ENCODE data around the gene GSTO2. TPM values are rescaled to one million over a fixed set of nuclear protein-coding genes. Genes with fewer than 3 reads are reported as not detected.

GSTO2 gene
- total RNA-seq, 2 experiments from 2014 or later: 0.77 to 1.2 TPM

- Mint-ChIP-seq H3K27ac (no peak overlapping the region), H3K36me3 (ENCODE audit: low read depth) (no peaks in the 10 kb centered on the region), H3K27me3 (peaks cover 22% of the 10 kb centered on the region), H3K4me1 (ENCODE audit: low read depth) (no peaks in the 10 kb centered on the region), H3K4me3 (no peak overlapping the region), H3K9me3 (no peaks in the 10 kb centered on the region)
- H3K36me3 ChIP-seq (ENCODE audit: insufficient read depth, low read length): no peaks in the 10 kb centered on the region
- H3K4me1 ChIP-seq (ENCODE audit: insufficient read depth, low read length): peaks cover 9% of the 10 kb centered on the region
- ChIA-PET CTCF (interaction anchor here (1.2 kb wide), 2 partner anchors 28 to 76 kb away, joined by 3 read pairs; partner anchors contain the start of gene CFAP58), POLR2A (interaction anchor here (0.9 kb wide), 1 partner anchor 9 kb away, joined by 4 read pairs; the partner anchor contains the start of gene GSTO2)
- no peak for ATAC-seq (ENCODE audit: poor library complexity)
- TF ChIP-seq, protein P1, sequence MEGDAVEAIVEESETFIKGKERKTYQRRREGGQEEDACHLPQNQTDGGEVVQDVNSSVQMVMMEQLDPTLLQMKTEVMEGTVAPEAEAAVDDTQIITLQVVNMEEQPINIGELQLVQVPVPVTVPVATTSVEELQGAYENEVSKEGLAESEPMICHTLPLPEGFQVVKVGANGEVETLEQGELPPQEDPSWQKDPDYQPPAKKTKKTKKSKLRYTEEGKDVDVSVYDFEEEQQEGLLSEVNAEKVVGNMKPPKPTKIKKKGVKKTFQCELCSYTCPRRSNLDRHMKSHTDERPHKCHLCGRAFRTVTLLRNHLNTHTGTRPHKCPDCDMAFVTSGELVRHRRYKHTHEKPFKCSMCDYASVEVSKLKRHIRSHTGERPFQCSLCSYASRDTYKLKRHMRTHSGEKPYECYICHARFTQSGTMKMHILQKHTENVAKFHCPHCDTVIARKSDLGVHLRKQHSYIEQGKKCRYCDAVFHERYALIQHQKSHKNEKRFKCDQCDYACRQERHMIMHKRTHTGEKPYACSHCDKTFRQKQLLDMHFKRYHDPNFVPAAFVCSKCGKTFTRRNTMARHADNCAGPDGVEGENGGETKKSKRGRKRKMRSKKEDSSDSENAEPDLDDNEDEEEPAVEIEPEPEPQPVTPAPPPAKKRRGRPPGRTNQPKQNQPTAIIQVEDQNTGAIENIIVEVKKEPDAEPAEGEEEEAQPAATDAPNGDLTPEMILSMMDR (IDR thresholded peaks at IDR 0.05): no peak
- no peak overlapping the region for H3K4me3 ChIP-seq (ENCODE audit: low read length)
- peaks cover 0 to 5% of the 10 kb centered on the region in 2 experiments for H3K9me3 ChIP-seq (ENCODE audit: control insufficient read depth in 1 of 2, insufficient read depth in 1 of 2, low read length in 2 of 2)
- no peak overlapping the region for H3K27ac ChIP-seq (ENCODE audit: low read depth in 1 of 2, low read length in 2 of 2)
- H3K27me3 ChIP-seq (ENCODE audit: control insufficient read depth in 1 of 2, insufficient read depth in 2 of 2, low read length in 2 of 2): peaks cover 7 to 12% of the 10 kb centered on the region in 2 experiments
- intact Hi-C loops (cut with DNase I, micrococcal nuclease): no loop called here
- DNase-seq: no peak
Measured at GRCh38 chr10:104277785-104278184, 8.8 kb downstream of the GSTO2 start.

DNA sequence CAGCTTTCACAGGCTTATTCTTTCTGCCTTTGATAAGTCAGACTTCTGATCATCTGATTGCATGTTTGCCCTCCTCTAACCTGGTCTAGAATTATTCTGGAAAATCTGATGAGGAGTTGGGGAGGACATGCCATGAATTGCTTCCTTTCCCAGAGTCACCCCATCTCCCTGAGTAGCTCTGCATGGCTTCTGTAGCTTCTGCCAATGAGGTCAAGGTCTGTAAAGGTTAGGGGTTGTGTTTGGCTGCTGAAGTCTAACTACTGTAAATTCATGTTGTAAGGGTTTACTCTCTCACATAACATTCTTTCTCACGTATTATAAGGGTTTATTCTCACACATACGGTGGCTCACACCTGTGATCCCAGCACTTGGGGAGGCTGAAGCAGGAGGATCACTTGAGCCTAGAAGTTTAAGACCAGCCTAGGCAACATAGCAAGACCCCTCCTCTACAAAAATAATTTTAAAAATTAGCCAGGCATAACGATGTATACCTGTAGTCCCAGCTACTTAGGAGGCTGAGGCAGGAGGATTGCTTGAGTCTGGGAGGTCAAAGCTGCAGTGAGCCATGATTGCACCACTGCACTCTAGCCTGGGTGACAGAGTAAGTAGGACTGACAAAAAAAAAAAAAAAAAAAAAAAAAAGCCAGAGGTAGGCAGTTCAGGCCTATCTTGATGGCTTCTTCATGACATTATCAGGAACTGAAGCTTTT lies 10.7 kb downstream of the GSTO2 start:
- Mint-ChIP-seq H3K27ac (no peak overlapping the region), H3K36me3 (ENCODE audit: low read depth) (no peaks in the 10 kb centered on the region), H3K27me3 (peaks cover 22% of the 10 kb centered on the region), H3K4me3 (no peak overlapping the region), H3K9me3 (no peaks in the 10 kb centered on the region), H3K4me1 (ENCODE audit: low read depth) (no peaks in the 10 kb centered on the region)
- Histone ChIP-seq H3K27me3 (ENCODE audit: control insufficient read depth in 1 of 2, insufficient read depth in 2 of 2, low read length in 2 of 2) (peaks cover 6 to 10% of the 10 kb centered on the region in 2 experiments), H3K4me3 (ENCODE audit: low read length) (no peak overlapping the region), H3K36me3 (ENCODE audit: insufficient read depth, low read length) (no peaks in the 10 kb centered on the region), H3K4me1 (ENCODE audit: insufficient read depth, low read length) (peaks cover 6% of the 10 kb centered on the region), H3K27ac (ENCODE audit: low read depth in 1 of 2, low read length in 2 of 2) (no peak overlapping the region), H3K9me3 (ENCODE audit: control insufficient read depth in 1 of 2, insufficient read depth in 1 of 2, low read length in 2 of 2) (peaks cover 0 to 5% of the 10 kb centered on the region in 2 experiments)
- TF ChIP-seq, protein P1 (IDR thresholded peaks at IDR 0.05): no peak
- CTCF ChIA-PET: interaction anchor here (0.7 to 1.9 kb wide), 4 partner anchors 10 to 88 kb away, joined by 3 to 6 read pairs (median 4); partner anchors contain the start of gene GSTO2
- no peak for ATAC-seq (ENCODE audit: poor library complexity)
- intact Hi-C loops (cut with DNase I, micrococcal nuclease): no loop called here
- DNase-seq: no peak
- POLR2A ChIA-PET: no interaction called here

- no peaks in the 10 kb centered on the region for H3K36me3 Mint-ChIP-seq (ENCODE audit: low read depth)
- H3K27me3 Mint-ChIP-seq: peaks cover 11% of the 10 kb centered on the region
- Histone ChIP-seq H3K27ac (ENCODE audit: low read depth in 1 of 2, low read length in 2 of 2) (no peak overlapping the region), H3K27me3 (ENCODE audit: control insufficient read depth in 1 of 2, insufficient read depth in 2 of 2, low read length in 2 of 2) (no peaks in the 10 kb centered on the region), H3K9me3 (ENCODE audit: control insufficient read depth in 1 of 2, insufficient read depth in 1 of 2, low read length in 2 of 2) (no peaks in the 10 kb centered on the region), H3K4me3 (ENCODE audit: low read length) (no peak overlapping the region), H3K4me1 (ENCODE audit: insufficient read depth, low read length) (no peaks in the 10 kb centered on the region), H3K36me3 (ENCODE audit: insufficient read depth, low read length) (no peaks in the 10 kb centered on the region)
- H3K4me3 Mint-ChIP-seq: no peak overlapping the region
- ATAC-seq (ENCODE audit: poor library complexity) (no peak), DNase-seq (no peak)
- intact Hi-C loops (cut with DNase I, micrococcal nuclease): no loop called here
- CTCF ChIA-PET: no interaction called here
- no peaks in the 10 kb centered on the region for H3K9me3 Mint-ChIP-seq
- no peak overlapping the region for H3K27ac Mint-ChIP-seq
- POLR2A ChIA-PET: no interaction called here
- TF ChIP-seq, protein P1 (IDR thresholded peaks at IDR 0.05): no peak
- H3K4me1 Mint-ChIP-seq (ENCODE audit: low read depth): no peaks in the 10 kb centered on the region
Measured at GRCh38 chr10:104281694-104282093, 12.7 kb downstream of the GSTO2 start.

Measured in CD4-positive, alpha-beta T cell (primary cell).